ENCODE measurements around the gene GOLGA6L9.
"Not testable (repeated sequence)": the region's sequence is repeated elsewhere in the genome, so short reads cannot be mapped to it uniquely, and the experiment has no call there.

Gene GOLGA6L9, protein sequence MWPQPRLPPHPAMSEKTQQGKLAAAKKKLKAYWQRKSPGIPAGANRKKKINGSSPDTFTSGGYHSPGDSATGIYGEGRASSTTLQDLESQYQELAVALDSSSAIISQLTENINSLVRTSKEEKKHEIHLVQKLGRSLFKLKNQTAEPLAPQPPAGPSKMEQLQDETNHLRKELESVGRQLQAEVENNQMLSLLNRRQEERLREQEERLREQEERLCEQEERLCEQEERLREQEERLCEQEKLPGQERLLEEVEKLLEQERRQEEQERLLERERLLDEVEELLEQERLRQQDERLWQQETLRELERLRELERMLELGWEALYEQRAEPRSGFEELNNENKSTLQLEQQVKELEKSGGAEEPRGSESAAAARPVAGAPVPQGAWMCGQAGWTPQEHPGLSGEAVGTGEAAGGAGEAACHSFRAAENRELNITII

DNA sequence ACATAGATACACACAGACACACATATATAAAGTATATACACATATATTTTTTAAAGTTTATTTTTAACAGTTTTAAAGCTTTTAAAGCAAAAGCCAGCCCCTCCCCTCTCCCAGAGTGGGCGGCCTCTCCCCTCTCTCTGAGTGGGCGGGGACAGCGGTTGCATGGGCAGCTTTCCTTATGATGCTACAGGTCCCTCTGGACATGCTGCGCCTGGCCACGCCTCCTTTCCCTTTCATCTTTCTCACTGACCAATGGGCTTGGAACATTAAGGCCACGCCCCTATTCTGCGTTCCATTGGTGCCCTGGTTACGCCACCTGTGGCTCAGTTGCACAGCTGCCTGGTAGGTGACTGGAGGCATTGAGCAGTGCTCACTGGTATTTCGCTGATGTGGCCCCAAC is at the start of gene GOLGA6L9:
Gene GOLGA6L9, plus strand, starts transcription at position 124 of the 400 bp plus-strand sequence. Its CDS starts 264 bp downstream, at position 388.
- not testable (repeated sequence) for DNase-seq

DNA sequence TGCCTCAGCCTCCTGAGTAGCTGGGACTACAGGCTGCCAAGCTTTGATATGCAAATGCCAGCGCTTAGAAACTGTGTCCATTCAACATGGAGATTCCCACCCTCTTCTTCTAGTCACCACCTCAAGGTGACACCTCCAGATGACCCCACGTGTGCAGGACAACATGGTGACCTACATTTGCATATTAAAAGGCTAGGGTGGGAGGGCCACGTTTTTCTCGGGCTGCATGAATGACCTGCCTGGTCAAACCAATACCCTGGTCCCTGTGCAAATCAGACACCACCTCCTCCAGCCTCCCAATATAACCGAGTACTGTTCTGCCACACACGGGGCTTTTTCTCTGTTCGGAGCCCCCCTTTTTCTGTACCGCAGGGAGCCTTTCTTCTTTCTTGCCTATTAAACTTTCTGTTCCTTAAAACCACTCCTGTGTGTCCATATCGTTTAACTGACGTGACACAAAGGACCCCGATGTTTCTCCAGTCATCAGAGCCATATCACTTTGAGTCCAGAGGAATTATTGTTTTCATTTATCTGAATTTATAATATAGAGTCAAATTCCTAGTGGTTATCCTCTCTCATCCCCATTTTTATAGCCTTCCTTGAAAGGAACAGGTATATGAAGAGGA is 48.2 kb upstream of the GOLGA6L9 start:
- DNase-seq, result not testable (repeated sequence)

DNA sequence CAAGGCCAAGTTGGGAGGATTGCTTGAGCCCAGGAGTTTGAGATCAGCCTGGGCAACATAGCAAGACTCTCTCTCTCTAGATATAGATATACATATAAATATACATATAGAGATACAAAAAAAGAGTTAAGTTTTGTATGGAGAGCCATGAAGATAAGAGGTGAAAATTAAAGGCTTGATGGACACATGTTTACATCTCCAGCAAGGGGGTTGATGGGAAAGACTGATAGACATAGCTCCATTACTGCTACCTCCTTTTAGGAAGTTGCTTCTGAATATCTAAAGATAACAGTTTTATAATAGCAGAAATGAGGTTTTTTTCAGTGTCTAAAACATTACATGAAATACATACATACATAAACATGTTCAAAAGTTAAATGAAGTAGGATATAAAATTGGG is 42.4 kb upstream of the GOLGA6L9 start:
- DNase-seq, result not testable (repeated sequence)

DNA sequence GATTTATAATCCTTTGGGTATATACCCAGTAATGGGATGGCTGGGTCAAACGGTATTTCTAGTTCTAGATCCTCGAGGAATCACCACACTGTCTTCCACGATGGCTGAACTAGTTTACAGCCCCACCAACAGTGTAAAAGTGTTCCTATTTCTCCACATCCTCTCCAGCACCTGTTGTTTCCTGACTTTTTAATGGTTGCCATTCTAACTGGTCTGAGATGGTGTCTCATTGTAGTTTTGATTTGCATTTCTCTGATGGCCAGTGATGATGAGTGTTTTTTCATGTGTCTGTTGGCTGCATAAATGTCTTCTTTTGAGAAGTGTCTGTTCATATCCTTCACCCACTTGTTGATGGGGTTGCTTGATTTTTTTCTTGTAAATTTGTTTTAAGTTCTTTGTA is 39.5 kb upstream of the GOLGA6L9 start:
- DNase-seq, result not testable (repeated sequence)

DNA sequence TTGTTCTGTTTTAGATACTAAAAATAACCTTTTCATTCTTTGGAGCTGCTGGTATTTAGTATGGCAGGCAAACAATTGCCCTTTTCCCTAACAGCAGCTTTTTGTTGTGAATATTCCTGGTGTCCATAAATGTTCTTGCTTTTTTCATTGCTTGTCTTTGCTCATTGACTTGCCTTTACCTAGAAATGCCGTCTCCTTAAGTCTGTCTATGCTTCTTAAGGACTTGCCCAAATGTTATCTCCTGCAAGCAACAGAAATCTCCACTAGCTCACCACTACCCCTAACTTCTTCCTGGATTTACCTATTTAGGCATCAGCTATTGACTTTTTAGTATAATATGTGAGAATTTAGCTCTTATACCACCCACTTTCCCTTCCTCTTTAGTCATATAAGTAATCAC is 37.5 kb upstream of the GOLGA6L9 start:
- not testable (repeated sequence) for DNase-seq

DNA sequence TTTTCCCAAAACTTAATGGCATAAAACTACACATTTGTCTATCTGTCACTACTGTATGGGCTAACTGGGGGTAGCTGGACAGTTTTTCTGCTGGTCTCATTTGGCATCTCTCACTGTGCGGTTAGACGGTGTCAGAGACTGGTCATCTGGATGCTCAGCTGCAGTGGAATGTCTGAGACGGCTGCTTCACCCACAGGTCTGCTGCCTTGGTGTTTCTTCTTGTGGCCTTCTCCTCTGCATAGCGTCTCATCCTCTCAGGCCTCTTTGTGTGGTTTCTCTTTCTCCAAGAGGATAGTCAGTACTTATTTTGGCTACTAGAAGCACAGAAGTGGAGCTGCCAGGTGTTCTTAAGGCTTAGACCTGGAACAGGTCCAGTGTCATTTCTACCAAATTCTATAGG is 35.9 kb upstream of the GOLGA6L9 start:
- no peak for DNase-seq

DNA sequence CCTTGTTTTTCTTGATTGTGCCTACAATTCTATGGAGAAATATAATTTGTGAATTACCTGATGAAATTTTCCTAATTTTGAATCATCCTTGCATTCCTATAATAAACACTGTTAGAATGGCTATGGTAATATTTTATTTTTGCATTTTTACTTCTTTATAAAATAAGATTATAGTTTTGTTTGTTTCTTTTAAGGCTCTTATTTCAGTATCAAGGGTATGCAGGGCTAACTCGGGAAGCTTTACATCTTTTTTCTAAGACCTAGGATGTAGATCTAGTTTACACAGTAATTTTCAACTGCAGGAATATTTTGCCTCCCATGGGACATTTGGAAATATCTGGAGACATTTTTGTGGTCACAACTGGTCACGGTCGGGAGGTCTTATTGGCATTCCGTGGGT is 33.8 kb upstream of the GOLGA6L9 start:
- DNase-seq, result not testable (repeated sequence)

DNA sequence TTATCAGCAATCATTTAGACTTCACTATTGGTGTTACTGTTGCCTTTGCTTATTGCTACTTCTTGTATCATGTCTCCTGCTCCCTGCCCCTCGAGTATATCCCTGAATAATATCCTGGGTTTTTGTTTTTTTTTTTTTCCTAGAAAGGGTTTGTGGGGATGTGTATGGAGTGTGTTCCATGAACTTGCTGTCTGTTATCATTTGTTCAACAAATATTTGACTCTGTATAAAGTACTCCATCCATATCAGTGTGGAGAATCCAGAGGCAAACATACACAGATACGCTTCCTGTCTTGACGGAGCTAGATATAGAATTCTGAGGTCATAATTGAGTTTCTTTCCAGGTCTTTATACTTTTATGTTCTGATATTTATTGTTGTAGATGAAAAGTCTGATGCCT is 31.8 kb upstream of the GOLGA6L9 start:
- no peak for DNase-seq

DNA sequence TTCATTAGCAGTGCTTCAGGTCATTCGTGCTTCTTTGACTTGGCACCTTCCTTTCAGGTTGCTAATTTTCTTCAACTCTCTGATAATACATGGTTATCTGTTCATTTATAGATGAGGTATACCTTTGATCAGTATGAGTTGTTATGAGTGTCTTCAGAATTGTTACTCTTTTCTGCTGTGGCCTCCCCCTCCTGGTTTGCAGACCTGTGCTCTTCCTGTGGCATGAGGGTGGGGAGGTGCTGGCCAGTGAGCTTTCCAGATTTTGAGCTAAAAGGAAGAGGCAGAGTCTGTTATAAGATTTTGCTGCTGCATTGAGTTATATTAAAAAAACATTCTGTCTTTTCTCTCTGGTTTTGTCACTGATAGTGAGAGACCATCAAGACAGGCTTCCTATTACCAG is 30.8 kb upstream of the GOLGA6L9 start:
- DNase-seq, result no peak

DNA sequence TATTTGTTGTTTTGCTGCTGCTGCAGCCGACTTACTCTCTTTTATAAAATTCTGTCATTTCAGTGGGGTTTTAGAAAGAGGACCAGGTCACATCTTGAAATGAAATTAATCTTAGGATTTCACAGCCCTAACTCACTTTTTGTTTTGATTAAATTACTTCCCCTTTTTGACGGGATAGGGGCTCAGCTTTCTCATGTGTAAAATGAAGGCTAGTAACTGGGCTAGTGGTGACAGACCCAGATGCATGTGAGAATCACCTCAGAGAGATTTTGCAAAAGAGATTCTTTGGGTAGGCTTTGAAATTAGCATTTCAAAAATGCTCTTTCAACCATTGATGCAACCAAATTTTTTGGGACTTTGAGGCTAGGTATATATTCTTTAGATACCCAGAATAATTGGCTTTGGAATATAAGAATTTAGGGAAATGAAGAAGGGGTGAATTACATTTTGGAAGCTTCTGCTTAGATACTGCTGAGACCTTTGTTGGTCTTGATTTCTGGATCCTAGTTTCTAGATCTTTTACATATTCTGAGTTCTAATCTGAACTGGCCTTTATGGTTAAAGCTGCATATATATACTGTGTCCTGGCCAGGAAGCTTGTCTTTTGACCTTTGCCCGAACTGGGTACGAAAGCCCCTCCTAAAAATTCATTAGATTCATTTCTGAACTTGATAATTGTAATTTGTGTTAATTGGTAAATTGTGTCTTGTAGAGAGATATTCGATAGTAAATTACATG is 30.1 kb upstream of the GOLGA6L9 start:
- DNase-seq, result not testable (repeated sequence)

DNA sequence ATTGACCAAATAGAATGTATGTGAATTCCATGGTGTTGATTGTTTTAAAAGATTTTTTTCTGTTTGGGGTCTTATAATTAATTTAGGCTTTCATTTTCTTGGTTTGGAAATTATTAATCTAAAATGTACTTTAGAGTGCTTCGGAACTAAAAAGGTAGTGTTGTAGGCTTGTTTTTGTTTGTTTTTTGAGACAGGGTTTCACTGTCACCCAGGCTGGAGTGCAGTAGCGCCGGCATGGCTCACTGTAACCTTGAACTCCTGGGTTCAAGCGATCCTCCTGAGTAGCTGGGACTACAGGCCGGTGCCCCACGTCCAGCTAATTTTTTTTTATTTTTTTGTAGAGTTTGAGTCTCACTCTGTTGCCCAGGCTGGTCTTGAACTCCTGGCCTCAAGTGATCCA is 27.7 kb upstream of the GOLGA6L9 start:
- DNase-seq, result not testable (repeated sequence)

DNA sequence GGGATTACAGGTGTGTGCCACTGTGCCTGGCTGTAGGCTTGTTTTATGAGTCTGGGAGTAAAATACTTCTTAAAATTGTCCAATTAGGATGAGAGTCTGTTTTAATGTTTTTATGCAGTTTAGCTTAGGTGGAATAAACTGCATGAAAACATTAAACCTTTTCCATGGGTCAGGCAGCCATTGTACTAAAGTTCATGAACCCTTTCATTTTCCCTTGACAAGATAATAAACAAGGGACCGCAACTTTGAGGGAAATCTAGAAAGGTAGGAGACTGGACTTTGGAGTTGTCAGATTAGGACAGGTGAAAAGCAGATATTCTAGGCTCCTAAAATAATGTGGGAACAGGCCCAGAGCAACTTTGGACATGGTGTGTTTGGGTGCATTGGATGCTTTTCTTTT is 27.3 kb upstream of the GOLGA6L9 start:
- DNase-seq, result not testable (repeated sequence)

DNA sequence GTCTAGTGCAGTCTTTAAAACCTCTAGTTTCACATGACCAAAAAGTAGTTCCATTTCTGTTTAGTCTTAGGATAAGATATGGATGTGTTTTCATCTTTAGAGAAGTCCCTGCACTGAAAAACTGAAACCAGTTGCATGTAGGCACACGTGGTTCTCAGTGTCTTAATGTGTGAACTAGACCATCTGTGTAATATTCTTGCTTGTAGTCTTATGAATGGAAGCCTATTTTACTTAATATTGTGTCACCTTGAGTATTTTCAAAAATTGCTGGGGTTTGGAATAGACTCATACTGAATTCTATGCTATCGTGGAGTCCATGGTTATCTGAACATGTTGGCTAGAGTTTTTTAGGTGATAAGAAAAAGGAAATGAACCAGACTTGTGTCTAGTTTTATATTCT is 23.4 kb upstream of the GOLGA6L9 start:
- DNase-seq, result not testable (repeated sequence)

DNA sequence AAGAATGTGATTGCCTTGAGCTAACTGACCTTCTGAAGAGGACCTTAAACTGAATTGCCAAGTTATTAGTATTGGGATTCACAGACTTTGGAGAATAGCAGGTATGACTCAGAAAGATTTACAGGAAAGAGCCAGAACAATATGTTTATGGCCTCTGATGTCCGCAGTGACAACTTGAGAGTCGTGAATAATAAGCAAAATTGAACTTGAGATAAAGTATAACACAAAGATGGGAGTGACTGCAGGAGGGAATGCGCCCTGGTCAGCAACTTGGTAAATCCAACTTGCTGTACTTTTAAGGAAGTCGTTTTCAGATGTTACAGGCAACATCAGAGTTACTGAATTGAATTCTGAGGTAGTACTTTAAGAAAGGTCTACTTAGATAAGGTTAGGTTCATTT is 19.3 kb upstream of the GOLGA6L9 start:
- DNase-seq, result not testable (repeated sequence)

DNA sequence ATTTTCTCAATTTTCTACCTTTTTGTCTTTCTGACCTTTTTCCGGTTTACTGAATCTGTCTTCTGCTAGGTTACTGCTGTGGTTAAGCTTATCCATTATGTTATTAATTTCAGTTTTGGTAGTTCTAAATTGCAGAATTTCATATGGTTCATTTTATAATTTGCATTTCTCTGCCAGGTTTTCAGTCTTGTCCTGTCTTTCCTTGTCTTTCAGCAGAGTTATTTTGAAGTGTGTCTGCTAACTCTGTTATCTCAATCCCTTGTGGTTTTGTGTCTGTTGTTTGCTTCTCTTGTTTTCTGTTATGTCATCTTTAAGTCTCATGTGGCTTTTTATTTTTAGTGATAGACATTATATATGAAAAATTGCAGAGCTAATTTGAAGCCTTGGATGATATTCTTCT is 18.0 kb upstream of the GOLGA6L9 start:
- DNase-seq, result not testable (repeated sequence)

DNA sequence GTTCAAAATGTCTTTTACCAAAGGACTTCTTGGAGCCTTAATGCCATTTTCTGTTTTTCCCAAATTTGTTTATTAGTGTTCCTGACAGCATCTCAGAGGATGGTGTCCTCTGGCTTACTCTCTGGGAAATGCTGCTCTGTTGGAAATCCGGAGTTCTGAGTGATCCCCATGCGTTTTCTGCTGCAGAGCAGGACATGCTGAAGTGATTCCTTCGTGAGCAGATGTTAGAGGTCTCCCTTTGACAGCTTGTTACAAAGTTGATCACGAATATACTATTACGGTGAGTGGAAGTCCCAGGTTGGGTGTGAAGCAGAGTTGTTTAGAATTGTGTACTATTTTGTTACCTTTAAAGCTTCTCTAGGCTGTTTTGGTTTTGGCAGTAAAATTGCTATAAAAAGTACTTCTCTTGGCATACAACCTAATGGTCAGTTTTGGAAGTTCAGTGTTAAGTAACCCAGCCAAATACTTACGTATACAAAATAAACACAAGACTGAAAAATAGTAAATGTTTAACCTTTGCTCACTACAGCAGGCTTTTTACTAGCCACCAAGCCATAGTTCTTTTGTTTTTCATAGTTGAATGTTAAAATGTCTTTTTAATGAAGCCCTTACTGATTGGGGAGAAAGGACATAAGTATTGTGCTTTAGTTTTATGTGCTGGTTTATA is 15.0 kb upstream of the GOLGA6L9 start:
- not testable (repeated sequence) for DNase-seq

DNA sequence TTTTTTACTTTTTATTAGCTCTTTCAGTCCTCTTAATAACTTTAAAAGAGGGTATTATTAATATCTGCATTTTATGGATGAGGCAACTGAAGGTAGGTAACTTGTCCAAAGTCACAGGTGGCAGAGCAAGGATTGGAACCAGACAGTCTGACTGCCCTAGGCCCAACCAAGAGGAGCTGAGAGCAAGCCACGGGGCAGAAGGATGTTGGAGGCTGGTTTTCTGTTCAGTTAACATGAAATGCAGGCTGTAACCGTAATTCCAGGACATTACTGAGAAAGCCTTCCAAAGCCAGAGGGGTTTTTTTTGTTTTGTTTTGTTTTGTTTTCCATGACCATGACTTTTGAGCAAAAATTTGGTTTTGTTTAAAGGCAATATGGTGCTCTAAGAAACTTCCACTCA is 9.1 kb upstream of the GOLGA6L9 start:
- not testable (repeated sequence) for DNase-seq

DNA sequence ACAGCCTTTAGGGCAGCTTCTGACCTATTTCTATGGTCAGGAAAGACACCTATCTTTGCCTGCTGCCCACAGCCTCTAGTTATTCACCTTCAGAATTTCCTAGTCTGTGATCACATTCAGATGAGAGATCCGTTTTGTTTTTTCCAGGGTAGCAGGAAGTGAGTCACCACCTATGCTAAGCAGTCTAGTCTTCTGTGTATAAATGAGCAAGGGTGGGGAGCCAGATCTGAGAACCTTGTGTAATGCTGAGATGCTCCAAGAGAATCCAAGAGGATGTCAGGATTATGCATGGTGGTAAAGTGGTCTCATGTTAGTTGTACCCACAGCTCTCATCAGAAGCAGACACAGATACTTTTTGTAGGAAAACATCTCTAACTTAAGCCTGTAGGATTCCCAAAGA is 8.7 kb upstream of the GOLGA6L9 start:
- DNase-seq, result not testable (repeated sequence)

DNA sequence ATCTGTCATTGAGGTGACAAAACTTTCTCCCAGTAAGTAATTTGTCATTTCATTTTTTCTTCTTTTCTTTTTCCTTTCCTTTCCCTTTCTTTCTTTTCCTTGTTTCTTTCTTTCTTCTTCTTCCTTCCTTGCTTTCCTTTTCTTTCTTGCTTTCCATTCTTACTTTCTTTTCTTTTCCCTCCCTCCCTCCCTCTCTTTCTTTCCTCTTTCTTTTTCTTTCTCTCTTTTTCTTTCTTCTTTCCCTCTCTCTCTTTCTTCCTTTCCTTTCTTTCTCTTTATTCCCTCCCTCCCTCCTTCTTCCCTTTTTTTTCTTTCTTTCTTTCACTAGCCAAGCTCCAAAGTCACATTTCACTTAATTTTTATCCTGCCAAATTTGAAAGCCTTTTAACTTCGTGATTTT is 2.5 kb upstream of the GOLGA6L9 start:
- DNase-seq, result not testable (repeated sequence)

DNA sequence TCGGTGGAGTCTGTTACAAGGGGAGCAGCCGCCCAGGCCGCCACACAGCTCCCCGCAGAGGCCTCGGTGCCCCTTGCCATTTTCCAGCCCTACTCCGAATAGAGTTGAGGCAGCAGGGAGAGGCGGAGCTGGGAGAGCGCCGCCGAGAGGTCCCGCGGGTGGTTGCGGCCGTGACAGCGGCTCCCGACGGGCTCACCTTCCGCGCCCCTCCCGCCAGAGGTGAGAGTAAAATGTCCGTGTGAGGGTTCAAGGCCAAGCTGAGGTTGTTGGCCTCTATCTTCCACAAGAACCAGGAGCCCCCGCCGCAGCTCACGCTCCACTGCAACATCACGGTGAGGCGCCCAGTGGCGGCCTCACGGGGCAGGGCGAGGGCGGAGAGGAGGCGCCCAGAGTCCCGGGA is 15.8 kb downstream of the GOLGA6L9 start:
- DNase-seq, result not testable (repeated sequence)

DNA sequence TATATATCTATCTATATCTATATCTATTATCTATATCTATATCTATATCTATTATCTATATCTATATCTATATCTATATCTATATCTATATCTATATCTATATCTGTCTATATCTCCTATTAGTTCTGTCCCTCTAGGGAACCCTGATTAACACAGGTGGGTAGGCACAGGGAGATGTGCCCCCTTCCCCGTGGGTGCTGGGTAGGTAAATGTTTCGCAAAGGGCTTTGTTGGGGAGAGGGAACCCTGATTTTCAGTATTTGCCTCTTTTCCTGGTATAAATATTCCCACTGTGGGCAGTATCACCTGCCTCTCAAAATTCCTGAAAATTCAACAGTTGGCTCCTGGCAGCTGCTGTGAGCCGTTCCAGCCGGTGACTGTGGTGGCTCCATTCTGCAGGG is 27.7 kb downstream of the GOLGA6L9 start:
- DNase-seq, result not testable (repeated sequence)

DNA sequence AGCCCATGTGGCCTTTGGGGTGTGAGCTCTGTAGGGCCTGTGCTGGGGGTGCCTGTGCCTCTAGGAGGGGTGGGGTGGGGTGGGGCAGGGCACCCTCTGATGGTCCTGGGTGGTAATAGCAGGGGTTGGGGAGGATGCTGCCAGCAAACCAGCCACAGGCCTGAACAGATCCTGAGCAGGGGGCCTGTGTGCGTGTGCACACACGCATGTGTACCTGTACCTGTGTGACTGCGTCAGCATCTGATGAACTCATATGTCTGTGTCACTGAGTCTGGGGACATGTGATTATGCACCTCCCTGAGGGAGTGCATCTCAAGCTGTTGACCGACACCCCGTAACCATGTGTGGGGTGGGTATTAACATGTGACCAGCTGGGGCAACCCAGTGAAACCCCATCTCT is 36.0 kb downstream of the GOLGA6L9 start:
- not testable (repeated sequence) for DNase-seq

DNA sequence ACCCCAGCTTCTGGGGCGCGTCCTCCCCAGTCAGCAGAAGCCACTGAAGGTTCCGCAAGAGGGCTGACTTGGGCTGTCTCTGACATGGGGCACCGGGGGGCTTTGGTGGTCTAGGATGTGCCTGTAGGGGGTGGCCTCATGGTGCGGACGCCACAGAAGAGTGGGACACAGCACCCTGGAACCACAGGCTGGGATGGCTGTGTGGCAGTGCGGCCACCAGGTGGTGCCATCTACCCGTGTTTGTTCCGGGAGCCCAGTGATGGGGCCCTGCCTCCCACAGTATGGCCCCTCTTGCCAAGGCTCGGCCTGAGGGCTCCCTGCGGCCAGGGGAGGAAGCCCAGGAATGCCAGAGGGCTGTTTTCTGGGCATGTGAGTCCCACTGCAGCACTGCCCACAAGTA is 38.6 kb downstream of the GOLGA6L9 start:
- DNase-seq, result not testable (repeated sequence)

Data from NCI-H510A (cell line).